ENCODE measurements around the gene UMODL1. TPM values are rescaled to one million over a fixed set of nuclear protein-coding genes. Genes with fewer than 3 reads are reported as not detected.

Gene UMODL1
- total and polyA plus RNA-seq, 8 donors = 0.10 to 0.69 (median 0.48) TPM; not detected in 1

GRCh38 chr21:42117229-42117966, 46.3 kb downstream of the UMODL1 start:
- H3K4me3 ChIP-seq = no peak overlapping the region
- peak; percentile 91 to 95 for TF ChIP-seq CTCF (IDR thresholded peaks at IDR 0.05)
- H3K36me3 ChIP-seq = no peaks in the 10 kb centered on the region
- peaks cover 0 to 37% of the 10 kb centered on the region in 2 donors for H3K4me1 ChIP-seq
- intact Hi-C loops (cut with DNase I) = loop anchor here in 1 of 2 donors (2.0 kb wide), 1 partner anchor 301 kb away; no protein-coding TSS in a partner anchor
- DNase-seq (peak; percentile 61 to 83 (median 70)), ATAC-seq (peak; percentile 90)
- H3K27ac ChIP-seq = no peak overlapping the region
- H3K27me3 ChIP-seq = peaks cover 9 to 49% of the 10 kb centered on the region in 2 donors
- H3K9me3 ChIP-seq = no peaks in the 10 kb centered on the region

GRCh38 chr21:42117967-42118780, 47.1 kb downstream of the UMODL1 start:
- Histone ChIP-seq H3K4me3 (no peak overlapping the region), H3K4me1 (peaks cover 0 to 37% of the 10 kb centered on the region in 2 donors), H3K27ac (no peak overlapping the region), H3K36me3 (no peaks in the 10 kb centered on the region), H3K9me3 (no peaks in the 10 kb centered on the region), H3K27me3 (peaks cover 9 to 57% of the 10 kb centered on the region in 2 donors)
- ATAC-seq (no peak), DNase-seq (no peak)
- no peak for TF ChIP-seq CTCF (IDR thresholded peaks at IDR 0.05)
- intact Hi-C loops (cut with DNase I) = loop anchor here in 1 of 2 donors (2.0 kb wide), 1 partner anchor 301 kb away; no protein-coding TSS in a partner anchor

- no peaks in the 10 kb centered on the region for H3K36me3 ChIP-seq
- DNase-seq = peak in 1 of 4 donors; percentile 70
- H3K9me3 ChIP-seq = no peaks in the 10 kb centered on the region
- no peak overlapping the region for H3K27ac ChIP-seq
- peaks cover 9 to 58% of the 10 kb centered on the region in 2 donors for H3K27me3 ChIP-seq
- no peak for TF ChIP-seq CTCF (IDR thresholded peaks at IDR 0.05)
- ATAC-seq = no peak
- H3K4me3 ChIP-seq = no peak overlapping the region
- peaks cover 0 to 35% of the 10 kb centered on the region in 2 donors for H3K4me1 ChIP-seq
- intact Hi-C loops (cut with DNase I) = no loop called here
Observed at GRCh38 chr21:42118901-42119300, 47.8 kb downstream of the UMODL1 start.

GRCh38 chr21:42120101-42120902, 49.2 kb downstream of the UMODL1 start:
- DNase-seq = no peak
- Histone ChIP-seq H3K36me3 (no peaks in the 10 kb centered on the region), H3K9me3 (no peaks in the 10 kb centered on the region), H3K4me3 (no peak overlapping the region), H3K27me3 (peaks cover 9 to 66% of the 10 kb centered on the region in 2 donors), H3K27ac (no peak overlapping the region), H3K4me1 (peaks cover 0 to 36% of the 10 kb centered on the region in 2 donors)
- peak; percentile 26 for ATAC-seq
- intact Hi-C loops (cut with DNase I) = no loop called here
- TF ChIP-seq CTCF (IDR thresholded peaks at IDR 0.05) = no peak
